H9 (cell line): ENCODE measurements around the gene VPS54. TPM values are rescaled to one million over a fixed set of nuclear protein-coding genes. Genes with fewer than 3 reads are reported as not detected.

ENCODE experiments used
- DNase-seq: peaks from one replicate; pipeline ENCODE4 v3.0.0-alpha.2; 2017
- H2AFZ ChIP-seq: one replicate; pipeline ENCODE4 v1.6.1; 2013; ENCODE audit warnings: mild to moderate bottlenecking, low read length, control low read depth, moderate library complexity
- H2AK5ac ChIP-seq: 2 replicates; pipeline ENCODE4 v1.6.1; 2013; ENCODE audit warnings: low read length, control low read depth, mixed read lengths; ENCODE audit not compliant: insufficient read length
- H2BK120ac ChIP-seq: one replicate; pipeline ENCODE4 v1.6.1; 2013; ENCODE audit warnings: low read depth, mild to moderate bottlenecking, low read length, control low read depth, inconsistent platforms; ENCODE audit not compliant: poor library complexity, severe bottlenecking
- H2BK12ac ChIP-seq: 2 replicates; pipeline ENCODE4 v1.6.1; 2013; ENCODE audit warnings: low read length, control low read depth, mixed read lengths, low read depth; ENCODE audit not compliant: insufficient read length
- H2BK15ac ChIP-seq: 2 replicates; pipeline ENCODE4 v1.6.1; 2013; ENCODE audit warnings: low read depth, low read length, control low read depth
- H2BK20ac ChIP-seq: one replicate; pipeline ENCODE4 v1.6.1; 2013; ENCODE audit warnings: low read depth, mild to moderate bottlenecking, low read length, control low read depth, inconsistent platforms; ENCODE audit not compliant: poor library complexity, severe bottlenecking
- H2BK5ac ChIP-seq: 2 replicates; pipeline ENCODE4 v1.6.1; 2013; ENCODE audit warnings: low read length, control low read depth, mixed read lengths; ENCODE audit not compliant: insufficient read length
- H3K14ac ChIP-seq: 2 replicates; pipeline ENCODE4 v1.6.1; 2013; ENCODE audit warnings: low read length, control low read depth; ENCODE audit not compliant: insufficient read depth
- H3K18ac ChIP-seq: 2 replicates; pipeline ENCODE4 v1.6.1; 2013; ENCODE audit warnings: low read depth, mild to moderate bottlenecking, mixed read lengths, low read length, control low read depth; ENCODE audit not compliant: insufficient read length
- H3K23ac ChIP-seq: 2 replicates; pipeline ENCODE4 v1.6.1; 2013; ENCODE audit warnings: low read length, control low read depth, mixed read lengths, low read depth; ENCODE audit not compliant: insufficient read length
- H3K23me2 ChIP-seq: 2 replicates; pipeline ENCODE4 v1.6.1; 2013; ENCODE audit warnings: low read depth, mild to moderate bottlenecking, mixed read lengths, low read length, control low read depth; ENCODE audit not compliant: insufficient read length, poor library complexity, severe bottlenecking
- H3K27ac ChIP-seq: 2 replicates; pipeline ENCODE4 v1.5.1; 2013; ENCODE audit warnings: low read length, control low read depth, mixed read lengths, low read depth; ENCODE audit not compliant: insufficient read length
- H3K27me3 ChIP-seq: 2 replicates; pipeline ENCODE4 v1.6.1; 2013; ENCODE audit warnings: low read length, control low read depth, inconsistent platforms; ENCODE audit not compliant: insufficient read depth
- H3K4ac ChIP-seq: 2 replicates; pipeline ENCODE4 v1.6.1; 2013; ENCODE audit warnings: low read depth, mild to moderate bottlenecking, control low read depth, inconsistent platforms, low read length, moderate library complexity
- H3K4me1 ChIP-seq: 2 replicates; pipeline ENCODE4 v1.6.1; 2013; ENCODE audit warnings: low read length, control low read depth, inconsistent platforms; ENCODE audit not compliant: insufficient read depth
- H3K4me2 ChIP-seq: 2 replicates; pipeline ENCODE4 v1.6.1; 2013; ENCODE audit warnings: low read length, control low read depth, mixed read lengths; ENCODE audit not compliant: insufficient read length, insufficient read depth
- H3K56ac ChIP-seq: 2 replicates; pipeline ENCODE4 v1.6.1; 2013; ENCODE audit warnings: low read depth, mild to moderate bottlenecking, mixed read lengths, low read length, control low read depth; ENCODE audit not compliant: insufficient read length
- H3K79me1 ChIP-seq: 2 replicates; pipeline ENCODE4 v1.6.1; 2013; ENCODE audit warnings: low read depth, mild to moderate bottlenecking, moderate library complexity, low read length, control low read depth, inconsistent platforms; ENCODE audit not compliant: insufficient read depth, poor library complexity, severe bottlenecking
- H3K79me2 ChIP-seq: 2 replicates; pipeline ENCODE4 v1.6.1; 2013; ENCODE audit warnings: low read length, control low read depth, inconsistent platforms; ENCODE audit not compliant: insufficient read depth
- H3K9ac ChIP-seq: 2 replicates; pipeline ENCODE4 v1.6.1; 2013; ENCODE audit warnings: low read length, control low read depth, mixed read lengths; ENCODE audit not compliant: insufficient read length; ENCODE audit errors: extremely low read depth
- H3K9me3 ChIP-seq: one replicate; pipeline ENCODE4 v1.6.1; 2013; ENCODE audit warnings: low read depth, low read length, inconsistent platforms; ENCODE audit not compliant: control insufficient read depth
- H3T11ph ChIP-seq: one replicate; pipeline ENCODE4 v1.6.1; 2013; ENCODE audit warnings: mild to moderate bottlenecking, low read length, control low read depth, inconsistent platforms
- H4K20me1 ChIP-seq: one replicate; pipeline ENCODE4 v1.6.1; 2013; ENCODE audit not compliant: control insufficient read depth, insufficient read length, insufficient read depth
- H4K5ac ChIP-seq: 2 replicates; pipeline ENCODE4 v1.6.1; 2013; ENCODE audit warnings: low read depth, mild to moderate bottlenecking, mixed read lengths, low read length, control low read depth; ENCODE audit not compliant: insufficient read length
- H4K8ac ChIP-seq: replicated peaks from 2 replicates; pipeline ENCODE4 v1.6.1; 2013; ENCODE audit warnings: low read length, control low read depth, mixed read lengths, low read depth; ENCODE audit not compliant: insufficient read length
- H4K91ac ChIP-seq: 2 replicates; pipeline ENCODE4 v1.6.1; 2013; ENCODE audit warnings: low read depth, mild to moderate bottlenecking, moderate library complexity, mixed read lengths, low read length, control low read depth; ENCODE audit not compliant: insufficient read length
- H3K27ac Mint-ChIP-seq, 3 experiments: 2 replicates in 2 of 3; 3 replicates in 1 of 3; pipeline ENCODE4 v1.8.0; 2020 to 2021; ENCODE audit warnings: mixed read lengths in 3 of 3, mild to moderate bottlenecking in 1 of 3, moderate library complexity in 1 of 3
- H3K27me3 Mint-ChIP-seq: 2 replicates; pipeline ENCODE4 v1.8.0; 2021; ENCODE audit warnings: low read depth, mild to moderate bottlenecking, moderate library complexity, mixed read lengths
- H3K36me3 Mint-ChIP-seq, 3 experiments: 2 replicates in 2 of 3; 3 replicates in 1 of 3; pipeline ENCODE4 v1.8.0; 2020 to 2021; ENCODE audit warnings: low read depth in 3 of 3, mixed read lengths in 3 of 3; ENCODE audit not compliant: insufficient read depth in 1 of 3
- H3K4me1 Mint-ChIP-seq, 2 experiments: 2 replicates each; pipeline ENCODE4 v1.8.0; 2020; ENCODE audit warnings: mixed read lengths in 2 of 2
- H3K4me3 Mint-ChIP-seq, 2 experiments: 2 replicates in 1 of 2; 3 replicates in 1 of 2; pipeline ENCODE4 v1.8.0; 2020 to 2021; ENCODE audit warnings: mild to moderate bottlenecking in 2 of 2, mixed read lengths in 2 of 2, moderate library complexity in 1 of 2
- H3K9me3 Mint-ChIP-seq, 2 experiments: 2 replicates in 1 of 2; 3 replicates in 1 of 2; pipeline ENCODE4 v1.8.0; 2020; ENCODE audit warnings: mild to moderate bottlenecking in 2 of 2, mixed read lengths in 2 of 2, moderate library complexity in 1 of 2
- WGBS: extraction: QIAGEN DNeasy Blood & Tissue Kit; methylation state at CpG from one replicate; pipeline ENCODE4 v1.1.7; 2013; ENCODE audit warnings: missing lambda C conversion rate, low lambda C conversion rate, mixed read lengths; ENCODE audit not compliant: insufficient read length; ENCODE audit errors: extremely low coverage; 5-methylcytosine and 5-hydroxymethylcytosine counted together
- total RNA-seq: library from RNA; stranded (reverse); gene quantifications from 2 replicates; pipeline ENCODE4 v1.2.1, GENCODE V29; 2021
- TF ChIP-seq, protein P1 (sequence below): fragments of 200-600 bp; sonication (generic); conservative IDR thresholded peaks from 3 replicates; pipeline ENCODE4 v1.8.0; 2021; ENCODE audit warnings: antibody characterized with exemption, mild to moderate bottlenecking

VPS54 gene
- total RNA-seq, 1 experiment from 2014 or later: 13.4 TPM

- H3K9me3 ChIP-seq: no peaks in the 10 kb centered on the region
- peaks cover 2% of the 10 kb centered on the region in 2 experiments; a peak in 2 of 5 replicates for H3K9me3 Mint-ChIP-seq
- H3K4me3 Mint-ChIP-seq: peak overlapping the region; percentile 99 to 100
- peak overlapping the region; percentile 72 for H3K27ac ChIP-seq
- no peak overlapping the region for H4K5ac ChIP-seq
- no peak overlapping the region for H3K4ac ChIP-seq
- H3K14ac ChIP-seq: peak overlapping the region; percentile 21; the same call in 1 of the 2 replicates
- no peak overlapping the region for H2BK20ac ChIP-seq
- H3K79me2 ChIP-seq: peaks cover 44% of the 10 kb centered on the region
- H3K27ac Mint-ChIP-seq: peak overlapping the region; percentile 98 to 99 (median 99)
- H3T11ph ChIP-seq: no peak overlapping the region
- no peaks in the 10 kb centered on the region for H3K79me1 ChIP-seq
- no peak overlapping the region for H2AFZ ChIP-seq
- H4K91ac ChIP-seq: no peak overlapping the region
- no peak for DNase-seq
- H3K18ac ChIP-seq: peak overlapping the region; percentile 47
- no peaks in the 10 kb centered on the region for H3K4me1 ChIP-seq
- H4K20me1 ChIP-seq: no peaks in the 10 kb centered on the region
- H3K23ac ChIP-seq: no peak overlapping the region
- H4K8ac ChIP-seq: no peak overlapping the region
- H3K36me3 Mint-ChIP-seq: peaks cover 33 to 53% (median 46%) of the 10 kb centered on the region in 3 experiments
- peak overlapping the region; percentile 98 for H3K9ac ChIP-seq
- H2BK15ac ChIP-seq: peak overlapping the region; percentile 31; the same call in 1 of the 2 replicates
- H3K23me2 ChIP-seq: peaks cover 14% of the 10 kb centered on the region
- peak overlapping the region; percentile 99 for H3K4me2 ChIP-seq
- no peak overlapping the region for H2BK12ac ChIP-seq
- H3K27me3 ChIP-seq: no peaks in the 10 kb centered on the region
- no peak overlapping the region for H3K56ac ChIP-seq
- no peak overlapping the region for H2AK5ac ChIP-seq
- H2BK120ac ChIP-seq: no peak overlapping the region
- no CpG with 5 or more reads among the region's 24 CpGs for WGBS
- no peak overlapping the region for H2BK5ac ChIP-seq
- TF ChIP-seq, protein P1, sequence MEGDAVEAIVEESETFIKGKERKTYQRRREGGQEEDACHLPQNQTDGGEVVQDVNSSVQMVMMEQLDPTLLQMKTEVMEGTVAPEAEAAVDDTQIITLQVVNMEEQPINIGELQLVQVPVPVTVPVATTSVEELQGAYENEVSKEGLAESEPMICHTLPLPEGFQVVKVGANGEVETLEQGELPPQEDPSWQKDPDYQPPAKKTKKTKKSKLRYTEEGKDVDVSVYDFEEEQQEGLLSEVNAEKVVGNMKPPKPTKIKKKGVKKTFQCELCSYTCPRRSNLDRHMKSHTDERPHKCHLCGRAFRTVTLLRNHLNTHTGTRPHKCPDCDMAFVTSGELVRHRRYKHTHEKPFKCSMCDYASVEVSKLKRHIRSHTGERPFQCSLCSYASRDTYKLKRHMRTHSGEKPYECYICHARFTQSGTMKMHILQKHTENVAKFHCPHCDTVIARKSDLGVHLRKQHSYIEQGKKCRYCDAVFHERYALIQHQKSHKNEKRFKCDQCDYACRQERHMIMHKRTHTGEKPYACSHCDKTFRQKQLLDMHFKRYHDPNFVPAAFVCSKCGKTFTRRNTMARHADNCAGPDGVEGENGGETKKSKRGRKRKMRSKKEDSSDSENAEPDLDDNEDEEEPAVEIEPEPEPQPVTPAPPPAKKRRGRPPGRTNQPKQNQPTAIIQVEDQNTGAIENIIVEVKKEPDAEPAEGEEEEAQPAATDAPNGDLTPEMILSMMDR: no peak
- H3K4me1 Mint-ChIP-seq: peaks cover 46 to 52% of the 10 kb centered on the region in 2 experiments
- H3K27me3 Mint-ChIP-seq: no peaks in the 10 kb centered on the region
Measured at GRCh38 chr2:63842149-63843061, 176.8 kb downstream of the VPS54 start.

Other genes with a start within 250 kb of the VPS54 start
- 848 and 883 TPM in 2 replicates for gene UGP2, start 177.5 kb downstream of the VPS54 start, total RNA-seq
- gene PELI1, start 125.0 kb upstream of the VPS54 start, total RNA-seq: 61.0 and 65.1 TPM in 2 replicates